GM18507 (cell line): Measurements from ENCODE around the gene CPO.

Experiments used
- DNase-seq: peaks from one replicate; pipeline ENCODE4 v3.0.0; 2011; ENCODE audit warnings: low read depth; ENCODE audit not compliant: insufficient read length; ENCODE audit errors: extremely low spot score
- FAIRE-seq: peaks from 2 replicates; lab custom pipeline; 2011; peaks lifted over from hg19 to GRCh38; lab: Jason Lieb, UNC

CPO gene

DNA sequence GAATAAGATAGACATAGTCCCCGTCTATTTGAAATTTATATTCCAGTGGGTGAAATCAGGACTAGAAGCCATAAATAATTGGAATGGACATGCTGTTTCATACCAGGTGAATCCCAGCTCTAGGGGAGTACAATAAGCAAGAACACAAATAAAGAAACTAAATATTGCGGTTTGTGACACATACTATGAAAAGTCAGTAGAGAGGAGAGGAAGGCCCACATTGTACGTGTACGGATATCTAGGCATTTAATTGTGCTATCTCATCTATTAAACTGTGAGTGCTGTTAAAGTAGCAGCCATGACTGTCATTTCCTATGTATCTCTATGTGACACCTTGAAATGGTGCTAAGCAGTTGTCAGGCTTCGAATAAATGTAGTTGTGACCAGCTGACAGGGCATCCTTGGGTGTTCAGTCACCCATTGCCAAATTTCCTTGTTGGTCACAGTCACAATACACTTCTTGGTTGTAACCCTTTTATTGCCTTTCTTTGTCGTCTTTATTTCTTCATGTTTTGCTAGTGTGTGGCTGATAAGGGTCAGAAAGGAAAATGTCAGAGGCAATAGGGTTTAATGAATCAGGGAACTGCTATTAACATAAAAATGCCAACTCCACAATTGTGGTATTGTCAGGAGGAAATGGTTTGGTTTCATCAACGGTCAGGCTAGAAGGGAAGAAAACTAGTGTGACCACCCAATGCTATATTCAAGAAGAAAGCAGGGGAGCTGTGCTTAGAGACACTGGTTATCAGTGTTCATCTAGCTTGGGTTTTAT, 31.5 kb downstream of the CPO start:
- FAIRE-seq, result no peak
- DNase-seq, result no peak

GRCh38 chr2:206971805-206972204, 32.5 kb downstream of the CPO start:
- DNase-seq (no peak), FAIRE-seq (no peak)

DNA sequence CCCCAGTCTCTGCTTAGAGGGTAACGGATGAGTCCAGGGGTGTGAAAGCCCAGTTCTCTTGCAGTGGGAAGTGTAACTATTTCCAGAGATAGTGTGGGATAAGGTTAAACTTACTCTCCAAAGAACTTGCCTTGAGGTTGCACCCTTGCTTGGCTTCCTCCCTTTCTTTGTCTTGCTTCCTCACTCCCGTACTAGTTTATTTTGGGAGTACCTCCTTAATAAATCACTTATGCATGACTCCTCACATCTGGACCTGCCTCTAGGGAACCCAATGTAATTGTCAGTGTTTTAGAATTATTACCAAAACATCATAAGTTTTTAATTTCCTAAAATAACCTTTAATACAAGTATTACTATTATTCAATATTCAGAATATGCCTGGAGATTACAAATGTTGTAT, 35.2 kb downstream of the CPO start:
- FAIRE-seq, result no peak
- no peak for DNase-seq

DNA sequence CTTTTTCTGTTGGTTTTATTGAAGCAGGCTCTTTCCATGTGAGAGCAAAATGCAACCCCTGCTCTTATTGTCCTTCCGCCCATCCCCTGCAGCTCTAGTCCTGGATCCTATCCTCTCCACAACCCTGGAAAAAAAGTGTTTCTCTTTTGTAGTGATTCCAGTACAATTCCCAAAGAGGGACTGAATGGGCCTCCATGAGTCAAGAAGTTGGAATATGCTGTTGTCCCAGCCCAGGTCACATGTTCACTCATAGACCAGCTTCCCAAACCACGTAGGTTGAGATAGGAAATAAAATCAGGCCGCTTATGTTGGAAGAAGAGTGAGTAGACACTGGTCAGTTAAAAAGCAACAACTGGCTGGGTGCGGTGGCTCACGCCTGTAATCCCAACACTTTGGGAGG, 39.4 kb downstream of the CPO start:
- no peak for DNase-seq
- no peak for FAIRE-seq

DNA sequence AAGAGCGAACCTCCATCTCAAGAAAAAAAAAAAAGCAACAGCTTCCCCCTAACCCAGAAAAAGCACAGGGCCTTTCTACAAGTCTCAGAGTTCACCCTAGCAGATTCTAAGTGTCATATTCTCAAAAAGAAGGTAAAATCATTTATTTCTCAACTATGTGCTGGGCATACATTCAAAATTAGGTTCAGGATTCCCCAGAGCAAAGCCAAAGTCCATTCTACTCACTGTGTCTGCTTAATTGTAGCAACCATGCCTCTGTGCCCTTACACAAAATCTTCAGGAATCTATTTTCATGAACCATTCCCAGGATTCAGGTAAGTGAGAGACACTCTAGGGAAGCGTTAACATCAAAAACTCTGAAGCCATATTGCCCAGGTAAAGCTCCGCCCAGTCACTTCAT, 40.0 kb downstream of the CPO start:
- FAIRE-seq, result no peak
- DNase-seq, result no peak

DNA sequence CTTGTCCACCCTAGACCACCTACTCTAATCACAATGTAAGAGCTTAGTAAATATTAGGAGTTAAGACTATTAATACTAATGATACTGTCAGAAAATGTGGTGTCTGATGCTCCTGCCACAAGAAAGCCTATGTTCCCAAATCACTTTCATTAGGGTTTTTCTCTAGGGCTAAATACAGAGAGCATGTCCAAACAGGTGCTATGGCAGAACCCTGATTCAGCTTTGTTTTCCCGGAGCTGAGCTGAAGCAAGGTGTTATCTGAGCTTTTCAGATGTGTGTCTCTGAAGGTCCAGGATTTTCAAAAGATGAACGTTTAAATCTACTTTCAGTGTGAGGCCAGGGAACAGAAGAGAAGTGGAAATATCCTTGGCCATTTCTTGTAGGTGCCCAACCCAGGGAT, 40.6 kb downstream of the CPO start:
- DNase-seq, result no peak
- FAIRE-seq, result no peak

DNA sequence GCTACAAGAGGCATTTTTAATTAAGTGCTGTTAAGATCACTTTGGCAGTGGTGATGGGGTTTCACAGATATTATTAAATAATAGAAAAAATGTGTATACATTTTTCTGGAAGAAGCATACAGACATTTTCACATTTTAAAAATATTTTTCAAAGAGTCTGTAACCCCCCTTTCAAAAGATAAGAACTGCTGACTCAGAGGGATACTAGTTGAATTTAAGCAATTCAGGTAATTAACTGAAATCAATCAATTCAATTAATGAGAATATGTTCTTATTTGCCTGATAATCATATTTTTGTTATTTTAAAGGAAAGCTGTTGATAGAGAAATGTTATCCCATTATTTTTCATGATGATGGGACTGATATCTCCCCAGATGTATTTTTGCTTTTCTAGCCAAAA, 41.1 kb downstream of the CPO start:
- FAIRE-seq (no peak), DNase-seq (no peak)

- DNase-seq (no peak), FAIRE-seq (no peak)
These were observed 41.9 kb downstream of the CPO start for GRCh38 chr2:206981086-206981674.

DNA sequence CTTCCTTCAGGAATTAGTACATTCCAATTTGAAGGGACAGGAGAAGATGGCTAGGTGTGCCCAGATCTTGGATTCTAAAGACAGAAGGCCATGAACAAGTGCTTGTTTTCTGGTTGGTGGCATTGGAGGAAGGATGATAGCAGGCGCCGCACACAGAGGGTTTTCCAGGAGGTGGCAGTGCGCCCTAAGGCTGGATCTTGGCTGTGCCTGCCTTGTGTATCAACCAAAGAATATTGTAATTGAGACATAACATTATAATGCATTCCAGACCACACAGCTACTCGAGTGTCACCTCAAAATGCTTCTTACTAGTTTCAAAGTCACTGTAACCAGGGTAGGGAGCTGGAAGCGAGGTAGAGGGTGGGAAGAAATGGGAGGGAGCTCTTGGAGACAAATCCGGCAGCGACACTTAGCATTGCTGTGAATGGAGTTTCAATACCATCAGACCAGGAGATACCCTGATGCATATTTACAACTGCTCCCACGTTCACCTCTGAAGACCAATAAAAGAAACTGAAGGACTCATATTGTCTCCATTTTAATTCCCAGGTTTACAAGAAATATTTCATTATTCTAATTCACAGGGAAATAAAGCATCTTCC, 42.5 kb downstream of the CPO start:
- FAIRE-seq (no peak), DNase-seq (no peak)

- no peak for FAIRE-seq
These were observed 43.1 kb downstream of the CPO start for GRCh38 chr2:206982360-206982955.

DNA sequence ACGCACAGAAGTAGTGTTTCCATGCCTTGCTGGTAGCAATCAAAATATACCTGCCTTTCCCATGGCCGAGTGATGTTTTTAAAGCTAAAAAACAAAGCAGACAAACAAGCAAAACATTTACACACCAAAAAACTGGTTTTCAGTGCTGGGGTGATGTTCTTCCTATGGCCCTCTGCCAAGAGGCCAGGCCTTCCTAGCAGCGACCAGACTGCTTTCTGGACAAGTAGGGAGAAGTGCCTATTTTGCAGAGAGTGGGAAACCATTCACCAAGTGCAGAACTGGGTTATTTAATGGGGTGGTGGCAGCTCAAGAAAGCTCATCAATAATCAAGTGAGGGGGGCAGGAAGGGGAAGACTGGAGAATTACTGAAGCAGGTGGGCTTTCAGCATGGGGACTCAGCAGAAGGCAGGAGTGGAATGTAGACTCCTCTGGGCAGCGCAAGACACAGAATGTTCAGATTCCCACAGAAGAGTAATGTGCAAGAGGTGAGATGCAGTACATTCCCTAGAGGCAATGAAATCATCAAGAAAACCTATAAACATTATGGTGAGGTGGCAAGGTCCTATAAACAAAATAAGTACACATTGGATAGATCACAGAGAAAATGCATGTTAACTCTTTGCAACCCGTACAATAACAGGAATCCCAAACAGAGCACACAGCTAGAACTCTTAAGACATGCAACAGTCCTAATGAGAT, 44.0 kb downstream of the CPO start:
- DNase-seq, result no peak
- no peak for FAIRE-seq

More at GRCh38 chr2:206982360-206982955, 43.1 kb downstream of the CPO start:
- no peak for DNase-seq

GRCh38 chr2:206984206-206984605, 44.9 kb downstream of the CPO start:
- FAIRE-seq (no peak), DNase-seq (no peak)

- FAIRE-seq (no peak), DNase-seq (no peak)
These were observed 47.6 kb downstream of the CPO start for GRCh38 chr2:206986943-206987342.

- DNase-seq, result no peak
- no peak for FAIRE-seq
These were observed 48.5 kb downstream of the CPO start for GRCh38 chr2:206987810-206988209.

DNA sequence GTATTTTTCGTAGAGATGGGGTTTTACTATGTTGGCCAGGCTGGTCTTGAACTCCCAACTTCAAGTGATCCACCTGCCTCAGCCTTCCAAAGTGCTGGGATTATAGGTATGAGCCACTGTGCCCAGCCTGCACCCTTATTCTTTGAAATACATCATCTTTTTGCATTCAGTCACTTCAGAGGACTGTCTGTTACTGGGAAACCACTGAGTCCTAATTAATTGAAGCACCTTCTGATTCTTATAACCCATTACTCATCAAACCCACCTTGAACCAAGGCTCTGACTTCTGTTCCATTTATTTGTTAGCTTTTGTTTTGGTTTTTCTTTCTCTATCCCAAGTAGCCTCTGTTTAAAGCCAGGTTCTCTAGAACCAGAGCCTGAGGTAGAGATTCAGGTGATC, 49.6 kb downstream of the CPO start:
- DNase-seq, result no peak
- FAIRE-seq, result no peak

- DNase-seq, result no peak
- peak; percentile 62 for FAIRE-seq
These were observed 50.0 kb downstream of the CPO start for GRCh38 chr2:206989311-206989710.

DNA sequence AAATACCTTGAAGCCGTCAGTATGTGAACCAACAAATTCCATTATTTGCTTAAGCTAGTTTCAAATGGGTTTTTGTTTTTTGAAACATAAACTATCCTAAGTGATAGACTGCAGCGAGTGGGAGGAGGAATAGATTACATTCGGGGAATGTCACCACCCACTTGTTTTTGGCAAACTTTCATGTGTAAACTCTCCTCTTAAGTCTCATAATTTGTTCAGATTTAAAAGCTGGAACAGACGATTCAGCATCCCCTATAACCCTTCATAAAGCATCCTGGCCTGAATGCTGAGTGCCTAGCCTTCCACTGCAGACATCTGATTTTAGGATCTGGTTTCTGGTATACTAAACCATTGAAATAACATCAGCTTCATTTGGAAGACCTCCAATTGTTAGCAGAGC, 51.0 kb downstream of the CPO start:
- DNase-seq, result no peak
- no peak for FAIRE-seq

DNA sequence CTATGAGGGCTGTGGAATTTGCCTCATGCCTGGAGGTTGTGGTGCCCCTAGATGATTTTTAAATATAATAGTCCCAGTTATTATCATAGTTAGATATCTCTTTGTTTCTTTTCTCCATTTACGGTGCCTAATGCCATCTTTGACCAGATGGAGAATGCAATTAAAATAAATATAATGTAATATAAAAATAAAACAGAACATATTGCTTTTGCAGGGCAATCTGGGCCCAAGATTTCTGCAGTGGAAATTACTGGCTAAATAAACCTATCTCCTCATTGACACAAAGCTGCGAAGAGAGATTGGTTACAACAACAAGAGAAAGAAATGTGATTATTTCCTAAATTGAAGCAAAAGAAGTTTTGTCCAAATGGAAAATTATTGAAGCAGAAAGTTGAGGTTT, 51.8 kb downstream of the CPO start:
- no peak for DNase-seq
- FAIRE-seq, result no peak

GRCh38 chr2:206993396-206993911, 54.1 kb downstream of the CPO start:
- DNase-seq, result no peak
- FAIRE-seq, result no peak

GRCh38 chr2:206993964-206994363, 54.6 kb downstream of the CPO start:
- FAIRE-seq, result no peak
- no peak for DNase-seq
